ENCODE data around the gene THEM4. TPM values are rescaled to one million over a fixed set of nuclear protein-coding genes. Genes with fewer than 3 reads are reported as not detected.

Gene THEM4
- total RNA-seq, 1 experiment from 2014 or later, result 10.9 TPM

DNA sequence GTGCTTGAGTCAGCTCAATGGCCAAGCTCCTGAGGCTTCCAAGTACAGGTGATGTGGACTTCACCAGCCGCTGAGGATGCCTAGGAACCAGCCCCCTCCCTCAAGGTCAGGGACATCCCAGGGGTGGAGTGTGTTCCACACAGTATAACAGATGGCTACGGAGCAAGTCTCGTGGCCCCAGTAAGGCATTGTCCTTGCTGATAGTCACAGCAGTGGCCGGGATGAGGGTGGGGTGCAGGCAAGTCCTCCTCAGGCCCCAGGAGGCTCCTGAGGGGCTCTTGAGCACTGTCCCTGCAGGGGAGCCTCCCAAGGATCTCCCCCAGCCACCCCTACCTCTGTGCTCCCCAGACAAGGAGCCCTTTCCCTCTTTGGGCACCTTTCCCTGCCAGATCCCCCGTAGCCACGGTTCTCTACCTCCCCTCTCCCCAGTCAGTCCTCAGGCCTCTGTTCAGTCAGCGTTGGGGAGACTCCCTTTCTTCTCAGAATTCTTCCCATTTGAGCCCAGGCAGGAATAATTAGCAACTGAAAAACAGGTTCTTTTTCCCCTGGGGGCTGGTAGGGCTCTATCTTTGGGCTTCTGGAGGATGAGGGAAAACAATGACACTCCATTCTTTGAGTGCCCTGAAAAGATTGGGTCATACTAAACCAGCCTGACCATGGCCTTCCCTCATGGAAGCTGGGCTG, 48.7 kb downstream of the THEM4 start:
- DNase-seq (ENCODE audit: low spot score) (peak; percentile 35), ATAC-seq (peak; percentile 89)
- Mint-ChIP-seq H3K4me1 (peaks cover 21% of the 10 kb centered on the region), H3K27me3 (ENCODE audit: low read depth) (peaks cover 94% of the 10 kb centered on the region), H3K9me3 (no peaks in the 10 kb centered on the region), H3K27ac (no peak overlapping the region), H3K4me3 (no peak overlapping the region), H3K36me3 (no peaks in the 10 kb centered on the region)
- ChIA-PET CTCF (interaction anchor here (1.0 kb wide), 1 partner anchor 21 kb away, joined by 3 read pairs; the partner anchor contains the start of gene C2CD4D), POLR2A (interaction anchor here (0.6 kb wide), 1 partner anchor 20 kb away, joined by 3 read pairs; no protein-coding TSS in a partner anchor)
- no peak for TF ChIP-seq SMAD4 (CRISPR knock-in tag; IDR thresholded peaks at IDR 0.05)
- no peak for TF ChIP-seq FOXP4 (CRISPR knock-in tag; IDR thresholded peaks at IDR 0.05)
- no peak for TF ChIP-seq NR1H2 (CRISPR knock-in tag; IDR thresholded peaks at IDR 0.05)
- TF ChIP-seq IRF2 (CRISPR knock-in tag; IDR thresholded peaks at IDR 0.05; ENCODE audit: borderline replicate concordance, low read depth), result no peak
- no peak for TF ChIP-seq ZBTB21 (CRISPR knock-in tag; IDR thresholded peaks at IDR 0.05; ENCODE audit: borderline replicate concordance)
- TF ChIP-seq E2F4 (CRISPR knock-in tag; IDR thresholded peaks at IDR 0.05; ENCODE audit: borderline replicate concordance, low read depth), result no peak
- TF ChIP-seq, protein P1, sequence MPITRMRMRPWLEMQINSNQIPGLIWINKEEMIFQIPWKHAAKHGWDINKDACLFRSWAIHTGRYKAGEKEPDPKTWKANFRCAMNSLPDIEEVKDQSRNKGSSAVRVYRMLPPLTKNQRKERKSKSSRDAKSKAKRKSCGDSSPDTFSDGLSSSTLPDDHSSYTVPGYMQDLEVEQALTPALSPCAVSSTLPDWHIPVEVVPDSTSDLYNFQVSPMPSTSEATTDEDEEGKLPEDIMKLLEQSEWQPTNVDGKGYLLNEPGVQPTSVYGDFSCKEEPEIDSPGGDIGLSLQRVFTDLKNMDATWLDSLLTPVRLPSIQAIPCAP (CRISPR knock-in tag; IDR thresholded peaks at IDR 0.05), result no peak
- TF ChIP-seq KAT7 (CRISPR knock-in tag; IDR thresholded peaks at IDR 0.05; ENCODE audit: borderline replicate concordance), result no peak

- Mint-ChIP-seq H3K27me3 (ENCODE audit: low read depth) (peaks cover 87% of the 10 kb centered on the region), H3K4me1 (peaks cover 21% of the 10 kb centered on the region), H3K4me3 (no peak overlapping the region), H3K9me3 (no peaks in the 10 kb centered on the region), H3K27ac (no peak overlapping the region), H3K36me3 (no peaks in the 10 kb centered on the region)
- DNase-seq (ENCODE audit: low spot score) (no peak), ATAC-seq (no peak)
- no peak for TF ChIP-seq MYBL2 (CRISPR knock-in tag; IDR thresholded peaks at IDR 0.05)
- ChIA-PET CTCF (no interaction called here), POLR2A (no interaction called here)
Measured at GRCh38 chr1:151859891-151860293, 49.4 kb downstream of the THEM4 start.

DNA sequence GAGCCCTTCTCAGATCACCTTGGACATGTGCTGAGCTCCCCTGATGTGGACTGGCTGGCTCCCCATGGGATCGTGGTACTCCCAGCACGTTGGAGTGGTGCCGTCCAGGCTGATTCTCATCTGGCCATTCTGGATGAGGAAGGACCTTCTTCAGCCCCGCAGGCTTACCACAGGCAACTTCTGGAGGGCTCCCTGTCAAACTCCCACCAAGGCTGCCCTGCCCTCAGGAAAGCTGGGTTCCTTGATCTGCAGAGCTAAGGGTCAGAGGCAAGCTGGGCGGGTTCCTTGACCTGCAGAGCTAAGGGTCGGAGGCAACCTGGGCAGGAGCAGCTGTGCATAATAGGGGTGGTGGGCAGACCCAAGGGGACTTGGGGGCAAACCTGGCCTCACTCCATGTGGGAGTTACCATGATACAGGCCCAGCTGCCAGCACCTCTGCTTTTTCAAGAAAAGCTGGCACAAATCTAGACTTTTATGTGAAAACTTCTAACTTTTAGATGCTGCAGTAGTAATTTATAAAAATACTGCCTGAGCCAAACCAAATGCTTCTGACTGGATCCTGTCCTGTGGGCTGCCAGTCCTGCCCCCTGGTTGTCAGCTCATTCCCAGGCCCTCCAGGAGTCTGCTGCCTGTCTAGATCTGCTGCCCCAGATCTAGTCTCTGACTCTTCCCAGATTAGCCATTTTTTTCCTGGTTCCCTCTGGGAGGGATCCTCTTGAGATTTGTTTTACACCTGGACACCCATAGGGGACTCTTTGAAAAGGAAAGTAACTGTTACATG, 50.2 kb downstream of the THEM4 start:
- no peak for ATAC-seq
- Mint-ChIP-seq H3K36me3 (no peaks in the 10 kb centered on the region), H3K27me3 (ENCODE audit: low read depth) (peaks cover 80% of the 10 kb centered on the region), H3K9me3 (no peaks in the 10 kb centered on the region), H3K4me1 (peaks cover 21% of the 10 kb centered on the region), H3K27ac (no peak overlapping the region), H3K4me3 (no peak overlapping the region)
- DNase-seq (ENCODE audit: low spot score), result no peak
- POLR2A ChIA-PET, result no interaction called here
- CTCF ChIA-PET, result no interaction called here
- TF ChIP-seq NFYB (CRISPR knock-in tag; conservative IDR thresholded peaks at IDR 0.05; ENCODE audit: low read depth) (no peak), AFF4 (CRISPR knock-in tag; IDR thresholded peaks at IDR 0.05; ENCODE audit: borderline replicate concordance) (no peak), ZNF317 (CRISPR knock-in tag; IDR thresholded peaks at IDR 0.05; ENCODE audit: borderline replicate concordance, low read depth) (no peak), SMAD4 (CRISPR knock-in tag; IDR thresholded peaks at IDR 0.05) (no peak)
- TF ChIP-seq, protein P2, sequence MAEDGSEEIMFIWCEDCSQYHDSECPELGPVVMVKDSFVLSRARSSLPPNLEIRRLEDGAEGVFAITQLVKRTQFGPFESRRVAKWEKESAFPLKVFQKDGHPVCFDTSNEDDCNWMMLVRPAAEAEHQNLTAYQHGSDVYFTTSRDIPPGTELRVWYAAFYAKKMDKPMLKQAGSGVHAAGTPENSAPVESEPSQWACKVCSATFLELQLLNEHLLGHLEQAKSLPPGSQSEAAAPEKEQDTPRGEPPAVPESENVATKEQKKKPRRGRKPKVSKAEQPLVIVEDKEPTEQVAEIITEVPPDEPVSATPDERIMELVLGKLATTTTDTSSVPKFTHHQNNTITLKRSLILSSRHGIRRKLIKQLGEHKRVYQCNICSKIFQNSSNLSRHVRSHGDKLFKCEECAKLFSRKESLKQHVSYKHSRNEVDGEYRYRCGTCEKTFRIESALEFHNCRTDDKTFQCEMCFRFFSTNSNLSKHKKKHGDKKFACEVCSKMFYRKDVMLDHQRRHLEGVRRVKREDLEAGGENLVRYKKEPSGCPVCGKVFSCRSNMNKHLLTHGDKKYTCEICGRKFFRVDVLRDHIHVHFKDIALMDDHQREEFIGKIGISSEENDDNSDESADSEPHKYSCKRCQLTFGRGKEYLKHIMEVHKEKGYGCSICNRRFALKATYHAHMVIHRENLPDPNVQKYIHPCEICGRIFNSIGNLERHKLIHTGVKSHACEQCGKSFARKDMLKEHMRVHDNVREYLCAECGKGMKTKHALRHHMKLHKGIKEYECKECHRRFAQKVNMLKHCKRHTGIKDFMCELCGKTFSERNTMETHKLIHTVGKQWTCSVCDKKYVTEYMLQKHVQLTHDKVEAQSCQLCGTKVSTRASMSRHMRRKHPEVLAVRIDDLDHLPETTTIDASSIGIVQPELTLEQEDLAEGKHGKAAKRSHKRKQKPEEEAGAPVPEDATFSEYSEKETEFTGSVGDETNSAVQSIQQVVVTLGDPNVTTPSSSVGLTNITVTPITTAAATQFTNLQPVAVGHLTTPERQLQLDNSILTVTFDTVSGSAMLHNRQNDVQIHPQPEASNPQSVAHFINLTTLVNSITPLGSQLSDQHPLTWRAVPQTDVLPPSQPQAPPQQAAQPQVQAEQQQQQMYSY (CRISPR knock-in tag; IDR thresholded peaks at IDR 0.05), result no peak
- TF ChIP-seq, protein P3, sequence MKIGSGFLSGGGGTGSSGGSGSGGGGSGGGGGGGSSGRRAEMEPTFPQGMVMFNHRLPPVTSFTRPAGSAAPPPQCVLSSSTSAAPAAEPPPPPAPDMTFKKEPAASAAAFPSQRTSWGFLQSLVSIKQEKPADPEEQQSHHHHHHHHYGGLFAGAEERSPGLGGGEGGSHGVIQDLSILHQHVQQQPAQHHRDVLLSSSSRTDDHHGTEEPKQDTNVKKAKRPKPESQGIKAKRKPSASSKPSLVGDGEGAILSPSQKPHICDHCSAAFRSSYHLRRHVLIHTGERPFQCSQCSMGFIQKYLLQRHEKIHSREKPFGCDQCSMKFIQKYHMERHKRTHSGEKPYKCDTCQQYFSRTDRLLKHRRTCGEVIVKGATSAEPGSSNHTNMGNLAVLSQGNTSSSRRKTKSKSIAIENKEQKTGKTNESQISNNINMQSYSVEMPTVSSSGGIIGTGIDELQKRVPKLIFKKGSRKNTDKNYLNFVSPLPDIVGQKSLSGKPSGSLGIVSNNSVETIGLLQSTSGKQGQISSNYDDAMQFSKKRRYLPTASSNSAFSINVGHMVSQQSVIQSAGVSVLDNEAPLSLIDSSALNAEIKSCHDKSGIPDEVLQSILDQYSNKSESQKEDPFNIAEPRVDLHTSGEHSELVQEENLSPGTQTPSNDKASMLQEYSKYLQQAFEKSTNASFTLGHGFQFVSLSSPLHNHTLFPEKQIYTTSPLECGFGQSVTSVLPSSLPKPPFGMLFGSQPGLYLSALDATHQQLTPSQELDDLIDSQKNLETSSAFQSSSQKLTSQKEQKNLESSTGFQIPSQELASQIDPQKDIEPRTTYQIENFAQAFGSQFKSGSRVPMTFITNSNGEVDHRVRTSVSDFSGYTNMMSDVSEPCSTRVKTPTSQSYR (CRISPR knock-in tag; IDR thresholded peaks at IDR 0.05), result no peak

Measured in WTC11 (cell line).